Measurements from ENCODE around the gene PAXIP1. TPM values are rescaled to one million over a fixed set of nuclear protein-coding genes. Genes with fewer than 3 reads are reported as not detected.

Gene PAXIP1
- total RNA-seq, 1 experiment from 2014 or later, result 32.1 TPM

- Histone ChIP-seq H3K4me3 (ENCODE audit: low read depth, low read length, poor library complexity, severe bottlenecking) (no peak overlapping the region), H3K27ac (ENCODE audit: low read depth, low read length, poor library complexity, severe bottlenecking) (no peak overlapping the region), H3K27me3 (replicated peaks; ENCODE audit: insufficient read depth, low read depth, low read length, poor library complexity) (peaks cover 27% of the 10 kb centered on the region), H3K36me3 (ENCODE audit: insufficient read depth, low read length, poor library complexity, severe bottlenecking) (no peaks in the 10 kb centered on the region), H3K4me1 (ENCODE audit: insufficient read depth, low read length, poor library complexity, severe bottlenecking) (no peaks in the 10 kb centered on the region), H3K9me3 (ENCODE audit: low read depth, low read length, poor library complexity, severe bottlenecking) (no peaks in the 10 kb centered on the region)
- no peak for DNase-seq (ENCODE audit: low spot score)
- ChIA-PET POLR2A (ENCODE audit: low non-redundant PET) (no interaction called here), CTCF (no interaction called here)
- BruUV-seq (replicated peaks), result no TSS peak
- intact Hi-C loops (cut with micrococcal nuclease; ENCODE audit: unreplicated experiment), result no loop called here
- TF ChIP-seq CTCF (conservative IDR thresholded peaks at IDR 0.05; ENCODE audit: low read depth, low read length), result no peak
- no peak for TF ChIP-seq EZH2 (IDR thresholded peaks at IDR 0.05; ENCODE audit: borderline replicate concordance, low read depth, low read length, poor library complexity, severe bottlenecking)
Observed at GRCh38 chr7:154898973-154899855, 103.7 kb downstream of the PAXIP1 start.

- intact Hi-C loops (cut with micrococcal nuclease; ENCODE audit: unreplicated experiment), result no loop called here
- Histone ChIP-seq H3K27me3 (replicated peaks; ENCODE audit: insufficient read depth, low read depth, low read length, poor library complexity) (peaks cover 27% of the 10 kb centered on the region), H3K4me1 (ENCODE audit: insufficient read depth, low read length, poor library complexity, severe bottlenecking) (no peaks in the 10 kb centered on the region), H3K4me3 (ENCODE audit: low read depth, low read length, poor library complexity, severe bottlenecking) (no peak overlapping the region), H3K36me3 (ENCODE audit: insufficient read depth, low read length, poor library complexity, severe bottlenecking) (no peaks in the 10 kb centered on the region), H3K9me3 (ENCODE audit: low read depth, low read length, poor library complexity, severe bottlenecking) (no peaks in the 10 kb centered on the region), H3K27ac (ENCODE audit: low read depth, low read length, poor library complexity, severe bottlenecking) (no peak overlapping the region)
- BruUV-seq (replicated peaks), result no TSS peak
- no peak for TF ChIP-seq EZH2 (IDR thresholded peaks at IDR 0.05; ENCODE audit: borderline replicate concordance, low read depth, low read length, poor library complexity, severe bottlenecking)
- TF ChIP-seq CTCF (conservative IDR thresholded peaks at IDR 0.05; ENCODE audit: low read depth, low read length), result no peak
- POLR2A ChIA-PET (ENCODE audit: low non-redundant PET), result no interaction called here
- no peak for DNase-seq (ENCODE audit: low spot score)
- CTCF ChIA-PET, result no interaction called here
Observed at GRCh38 chr7:154896076-154896475, 106.8 kb downstream of the PAXIP1 start.

Other genes with a start within 250 kb of the PAXIP1 start
- not detected in 2 replicates for gene HTR5A, start 67.2 kb upstream of the PAXIP1 start, total RNA-seq (2021)